GM12892 (cell line): Measurements from ENCODE around the gene LINGO1.

Experiments used
- POLR2A ChIP-seq: IDR thresholded peaks from 2 replicates; pipeline ENCODE4 v1.6.1; 2011; ENCODE audit warnings: low read depth, low read length, control low read depth
- POLR2AphosphoS5 ChIP-seq: IDR thresholded peaks from 2 replicates; pipeline ENCODE4 v1.6.1; 2011; ENCODE audit warnings: low read depth, low read length, control low read depth
- TAF1 ChIP-seq: IDR thresholded peaks from 2 replicates; pipeline ENCODE4 v1.6.1; 2011; ENCODE audit warnings: low read depth, mild to moderate bottlenecking, control low read depth, low read length, borderline replicate concordance

- TF ChIP-seq TAF1 (no peak), POLR2AphosphoS5 (no peak), POLR2A (no peak)
Measured at GRCh38 chr15:77584691-77585090, 48.0 kb downstream of the LINGO1 start.
